Adrenal gland (tissue), 12 donors: ENCODE measurements around the gene KATNAL2. TPM values are rescaled to one million over a fixed set of nuclear protein-coding genes. Genes with fewer than 3 reads are reported as not detected.
"Not testable (repeated sequence)": the region's sequence is repeated elsewhere in the genome, so short reads cannot be mapped to it uniquely, and the experiment has no call there.

Source experiments
- DNase-seq, 7 donors: peaks; one replicate each; pipeline ENCODE4 v3.0.0-alpha.2; 2019 to 2020
- H3K27ac ChIP-seq, 5 donors: fragments of 200-600 bp; sonication (generic) in 4 of 5; 1 replicate in 3 of 5; 2 replicates in 2 of 5; pipeline versions ENCODE4 v1.5.1 to v1.8.0; 2016 to 2020; ENCODE audit warnings: mild to moderate bottlenecking in 1 of 5
- H3K27me3 ChIP-seq: fragments of 200-600 bp; 2 replicates; pipeline ENCODE4 v1.8.0; 2021
- H3K36me3 ChIP-seq, 2 donors: fragments of 200-600 bp; replicated peaks in 1 of 2; 1 replicate in 1 of 2; 2 replicates in 1 of 2; pipeline versions ENCODE4 v1.5.1 to v1.8.0; 2018 to 2022
- H3K4me1 ChIP-seq, 2 donors: fragments of 200-600 bp; replicated peaks in 1 of 2; 1 replicate in 1 of 2; 2 replicates in 1 of 2; pipeline versions ENCODE4 v1.5.1 to v1.8.0; 2018 to 2021
- H3K4me3 ChIP-seq, 4 donors: fragments of 200-600 bp; sonication (generic) in 3 of 4; one replicate each; pipeline ENCODE4 v1.5.1; 2016 to 2018
- H3K9me3 ChIP-seq, 3 donors: fragments of 200-600 bp; sonication (generic) in 1 of 3; replicated peaks in 1 of 3; 1 replicate in 2 of 3; 2 replicates in 1 of 3; pipeline versions ENCODE4 v1.5.1 to v1.8.0; 2016 to 2021
- POLR2A ChIP-seq, 2 donors: fragments of 450-650 bp; IDR thresholded peaks; one replicate each; pipeline ENCODE4 v1.6.1; 2017; ENCODE audit warnings: antibody characterized with exemption in 2 of 2, mild to moderate bottlenecking in 2 of 2, moderate library complexity in 1 of 2
- WGBS, 4 donors: extraction: QIAGEN DNeasy Blood & Tissue Kit in 2 of 4; methylation state at CpG; one replicate each; pipeline versions ENCODE4 v1.1.5 to v1.1.7; 2013 to 2017; 5-methylcytosine and 5-hydroxymethylcytosine counted together
- intact Hi-C, 2 donors: fragments of 100-400 bp; cut with DNase I; formaldehyde crosslinking; loops; one replicate each; pipeline versions ENCODE4 v1.14.1 to v1.15.0; 2022 to 2023
- polyA plus RNA-seq, 3 donors: library from polyadenylated mRNA; stranded (reverse); fragments of 200-250 nt in 2 of 3; fragments of 350-450 nt in 1 of 3; fragmentation: Illumina TruSeq in 1 of 3; extraction: RNeasy Lipid Tissue Mini Kit (QIAGEN cat#74804) in 1 of 3; gene quantifications; one replicate each; pipeline ENCODE4 v1.2.3, GENCODE V29; 2013 to 2014
- total RNA-seq, 9 donors: library from RNA; depleted of rRNA in 4 of 9; stranded (reverse); fragments of >200 nt in 4 of 9; fragments of 120-200 nt in 1 of 9; fragmentation: NEBNext Ultra II Directional in 1 of 9; extraction: Animal tissue kit (Norgen Biotek cat#: 25700) in 1 of 9; gene quantifications; one replicate each; pipeline versions ENCODE4 v1.1.0 to v1.2.4, GENCODE V29; 2013 to 2023
- TF ChIP-seq, protein P1 (sequence below), 6 experiments: fragments of 450-650 bp in 4 of 6; fragments of 200-600 bp in 2 of 6; sonication (generic) in 1 of 6; IDR thresholded peaks; 1 replicate in 5 of 6; 2 replicates in 1 of 6; pipeline versions ENCODE4 v1.5.1 to v1.8.0; 2016 to 2021; ENCODE audit warnings: antibody characterized with exemption in 6 of 6, mild to moderate bottlenecking in 2 of 6, moderate library complexity in 1 of 6
- donor health status: healthy with polysubstance abuse.
- donor health status: Bipolar disorder and iron deficiency.
- donor health status: DM: yes; HTN: yes; CAD: no.
- donor health status: DM: no; HTN: no; CAD: no.
- donor health status: DM: no; HTN: no; CAD: no.
- donor health status: DM: yes; HTN: yes; CAD: no.

The KATNAL2 gene
- total and polyA plus RNA-seq, 12 donors, result 0.48 to 11.6 (median 4.0) TPM

DNA sequence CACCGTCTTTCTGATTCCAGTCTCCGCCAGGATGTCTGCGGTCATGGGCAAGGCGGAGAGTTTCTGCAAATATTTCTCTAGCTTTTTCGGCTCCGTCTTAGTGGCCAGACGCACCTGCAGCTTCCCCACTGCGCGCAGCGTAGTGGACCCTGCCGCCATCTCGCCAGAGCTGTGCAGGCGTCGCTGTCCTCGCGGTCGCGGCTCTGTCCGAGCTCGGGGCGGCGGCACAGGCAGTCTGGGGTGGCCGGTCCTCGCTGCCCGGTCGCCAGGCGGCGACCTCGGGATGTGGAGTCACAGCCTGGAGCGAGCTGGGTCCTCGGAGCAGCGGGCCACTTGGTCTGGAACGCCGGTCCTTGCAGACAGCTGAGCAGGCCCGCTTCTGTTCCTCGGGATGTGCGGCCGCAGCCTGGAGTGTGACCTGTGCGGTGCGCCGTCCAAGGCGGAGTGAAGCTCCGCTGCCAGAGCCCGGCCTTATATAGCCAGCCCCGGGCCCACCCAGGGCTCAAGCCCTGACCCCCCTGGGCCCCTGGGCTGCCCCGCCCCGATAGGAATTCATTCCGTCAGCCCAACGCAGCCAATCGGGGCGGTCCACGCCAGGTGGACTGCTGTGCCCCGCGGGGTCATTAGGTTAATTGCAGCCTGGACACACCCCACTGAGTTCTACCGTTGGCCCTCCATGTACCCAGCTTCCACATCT, 106.5 kb downstream of the KATNAL2 start:
- no CpG with 5 or more reads among the region's 55 CpGs for WGBS, 4 donors
- H3K27me3 ChIP-seq, DNase-seq, intact Hi-C loops, H3K9me3 ChIP-seq, H3K4me1 ChIP-seq, H3K4me3 ChIP-seq, H3K36me3 ChIP-seq, H3K27ac ChIP-seq: not testable (repeated sequence)

DNA sequence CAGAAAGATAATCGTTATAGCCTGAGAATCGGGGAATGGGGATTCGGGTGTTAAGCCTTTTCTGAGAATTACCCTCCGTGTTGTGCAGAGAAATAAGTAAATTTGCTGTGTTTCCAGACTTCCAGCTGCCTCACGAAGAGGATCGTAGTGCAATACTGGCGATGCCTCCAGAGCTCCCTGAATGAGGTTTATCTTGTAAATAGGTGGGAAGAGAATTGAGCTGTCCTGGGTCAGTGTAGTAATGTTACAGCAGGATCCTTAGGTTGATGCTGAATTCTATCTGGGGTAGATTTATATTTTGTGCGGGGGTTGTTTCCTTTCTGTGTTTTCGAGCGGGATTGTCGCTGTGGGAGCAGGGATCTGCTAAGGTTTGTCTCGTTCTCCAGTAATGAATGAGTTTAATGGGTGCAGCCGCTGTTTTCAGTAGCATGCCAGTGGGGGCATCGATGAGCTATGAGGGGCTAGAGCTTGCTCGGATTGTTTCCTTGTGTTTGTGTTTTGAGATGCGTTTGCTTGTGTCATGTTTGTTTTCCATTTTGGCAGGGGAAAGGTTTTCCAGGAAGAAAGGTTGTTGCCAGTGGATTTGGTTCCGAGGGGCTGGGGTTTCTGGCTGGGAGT, 108.3 kb downstream of the KATNAL2 start:
- H3K4me1 ChIP-seq, H3K27me3 ChIP-seq, H3K36me3 ChIP-seq, intact Hi-C loops, DNase-seq, H3K27ac ChIP-seq, H3K9me3 ChIP-seq, H3K4me3 ChIP-seq: not testable (repeated sequence)
- WGBS, 4 donors, result 83 to 91% (median 86%) methylated on average over 5 to 11 of the region's 17 CpGs

DNA sequence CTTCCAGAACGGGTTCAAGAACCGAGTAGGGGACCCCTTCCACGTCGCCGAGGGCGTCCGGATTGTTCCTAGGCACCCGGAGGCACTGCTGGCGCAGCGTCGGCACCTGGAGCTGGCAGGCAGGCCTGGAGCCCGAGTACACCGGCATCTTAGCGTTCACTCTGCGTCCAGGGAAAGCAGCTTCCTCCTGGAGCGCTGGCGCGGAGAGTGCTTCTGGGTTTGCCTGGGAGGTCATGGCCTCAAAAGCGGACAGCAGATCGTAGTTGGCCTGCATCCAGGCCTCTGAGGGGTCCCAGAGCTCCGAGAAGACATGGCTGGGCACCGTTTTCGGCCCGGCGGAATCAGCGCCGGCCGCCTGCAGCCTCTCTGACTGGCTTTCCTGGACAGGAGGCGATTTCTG, 111.3 kb downstream of the KATNAL2 start:
- H3K4me1 ChIP-seq, intact Hi-C loops, H3K27ac ChIP-seq, H3K36me3 ChIP-seq, H3K4me3 ChIP-seq, DNase-seq, H3K9me3 ChIP-seq, H3K27me3 ChIP-seq: not testable (repeated sequence)
- WGBS, 4 donors, result 93 to 100% methylated on average over 4 to 5 of the region's 29 CpGs; no CpG with 5 or more reads in 2 of the 4 donors

DNA sequence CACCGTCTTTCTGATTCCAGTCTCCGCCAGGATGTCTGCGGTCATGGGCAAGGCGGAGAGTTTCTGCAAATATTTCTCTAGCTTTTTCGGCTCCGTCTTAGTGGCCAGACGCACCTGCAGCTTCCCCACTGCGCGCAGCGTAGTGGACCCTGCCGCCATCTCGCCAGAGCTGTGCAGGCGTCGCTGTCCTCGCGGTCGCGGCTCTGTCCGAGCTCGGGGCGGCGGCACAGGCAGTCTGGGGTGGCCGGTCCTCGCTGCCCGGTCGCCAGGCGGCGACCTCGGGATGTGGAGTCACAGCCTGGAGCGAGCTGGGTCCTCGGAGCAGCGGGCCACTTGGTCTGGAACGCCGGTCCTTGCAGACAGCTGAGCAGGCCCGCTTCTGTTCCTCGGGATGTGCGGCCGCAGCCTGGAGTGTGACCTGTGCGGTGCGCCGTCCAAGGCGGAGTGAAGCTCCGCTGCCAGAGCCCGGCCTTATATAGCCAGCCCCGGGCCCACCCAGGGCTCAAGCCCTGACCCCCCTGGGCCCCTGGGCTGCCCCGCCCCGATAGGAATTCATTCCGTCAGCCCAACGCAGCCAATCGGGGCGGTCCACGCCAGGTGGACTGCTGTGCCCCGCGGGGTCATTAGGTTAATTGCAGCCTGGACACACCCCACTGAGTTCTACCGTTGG, 112.4 kb downstream of the KATNAL2 start:
- H3K9me3 ChIP-seq, H3K4me1 ChIP-seq, H3K27ac ChIP-seq, H3K27me3 ChIP-seq, intact Hi-C loops, H3K36me3 ChIP-seq, DNase-seq, H3K4me3 ChIP-seq: not testable (repeated sequence)
- no CpG with 5 or more reads among the region's 55 CpGs for WGBS, 4 donors

DNA sequence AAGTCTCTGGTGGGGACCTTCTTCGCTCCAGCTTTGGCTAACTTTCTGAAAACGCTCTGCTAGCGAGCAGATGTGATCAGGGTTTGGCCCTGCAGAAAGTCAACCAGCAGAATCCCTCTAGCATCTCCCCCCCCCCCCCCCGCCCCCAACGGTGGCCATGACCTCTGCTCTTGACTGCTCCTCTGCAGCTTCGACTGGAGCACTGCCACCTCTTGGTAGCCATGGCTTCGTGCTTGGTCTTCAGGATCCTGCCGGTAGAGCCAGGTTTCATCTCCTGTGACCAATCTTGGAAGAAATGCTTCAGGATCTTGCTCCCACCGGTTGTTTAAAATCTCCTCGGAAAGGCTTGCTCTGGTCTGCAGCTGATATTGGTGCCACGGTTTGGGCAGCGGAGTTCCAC, 113.5 kb downstream of the KATNAL2 start:
- H3K4me3 ChIP-seq, H3K4me1 ChIP-seq, H3K27me3 ChIP-seq, H3K36me3 ChIP-seq, intact Hi-C loops, DNase-seq, H3K27ac ChIP-seq, H3K9me3 ChIP-seq: not testable (repeated sequence)
- 88 to 100% (median 99%) methylated on average over 1 to 4 of the region's 12 CpGs for WGBS, 4 donors

DNA sequence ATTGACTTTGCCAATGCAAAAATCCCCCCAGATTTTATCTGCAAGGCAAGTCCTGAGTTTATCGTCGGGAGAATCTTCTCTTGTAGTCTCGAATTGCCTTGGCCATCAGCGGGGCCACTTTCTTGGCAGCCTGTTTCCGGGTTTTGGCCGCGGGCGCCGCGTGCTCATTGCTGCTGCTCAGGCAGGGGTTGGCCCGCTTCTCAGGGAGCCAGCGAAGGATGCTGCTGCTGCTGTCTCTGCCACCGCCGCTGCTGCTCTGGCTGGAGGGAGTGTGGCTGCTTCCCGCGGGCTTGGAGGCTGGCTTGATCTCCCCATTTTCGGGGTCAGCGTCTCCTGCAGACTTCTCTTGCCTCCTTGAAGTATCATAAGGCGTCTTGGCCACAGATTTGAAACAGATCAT, 115.5 kb downstream of the KATNAL2 start:
- DNase-seq, result no peak
- Histone ChIP-seq H3K4me3 (no peak overlapping the region), H3K36me3 (no peaks in the 10 kb centered on the region), H3K4me1 (no peaks in the 10 kb centered on the region), H3K27ac (no peak overlapping the region), H3K27me3 (no peaks in the 10 kb centered on the region), H3K9me3 (no peaks in the 10 kb centered on the region)
- TF ChIP-seq, protein P1, sequence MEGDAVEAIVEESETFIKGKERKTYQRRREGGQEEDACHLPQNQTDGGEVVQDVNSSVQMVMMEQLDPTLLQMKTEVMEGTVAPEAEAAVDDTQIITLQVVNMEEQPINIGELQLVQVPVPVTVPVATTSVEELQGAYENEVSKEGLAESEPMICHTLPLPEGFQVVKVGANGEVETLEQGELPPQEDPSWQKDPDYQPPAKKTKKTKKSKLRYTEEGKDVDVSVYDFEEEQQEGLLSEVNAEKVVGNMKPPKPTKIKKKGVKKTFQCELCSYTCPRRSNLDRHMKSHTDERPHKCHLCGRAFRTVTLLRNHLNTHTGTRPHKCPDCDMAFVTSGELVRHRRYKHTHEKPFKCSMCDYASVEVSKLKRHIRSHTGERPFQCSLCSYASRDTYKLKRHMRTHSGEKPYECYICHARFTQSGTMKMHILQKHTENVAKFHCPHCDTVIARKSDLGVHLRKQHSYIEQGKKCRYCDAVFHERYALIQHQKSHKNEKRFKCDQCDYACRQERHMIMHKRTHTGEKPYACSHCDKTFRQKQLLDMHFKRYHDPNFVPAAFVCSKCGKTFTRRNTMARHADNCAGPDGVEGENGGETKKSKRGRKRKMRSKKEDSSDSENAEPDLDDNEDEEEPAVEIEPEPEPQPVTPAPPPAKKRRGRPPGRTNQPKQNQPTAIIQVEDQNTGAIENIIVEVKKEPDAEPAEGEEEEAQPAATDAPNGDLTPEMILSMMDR (IDR thresholded peaks at IDR 0.05), result no peak
- TF ChIP-seq POLR2A (IDR thresholded peaks at IDR 0.05), result no peak
- 89 to 94% (median 90%) methylated on average over 19 of the region's 19 CpGs for WGBS, 4 donors
- intact Hi-C loops, result no loop called here

DNA sequence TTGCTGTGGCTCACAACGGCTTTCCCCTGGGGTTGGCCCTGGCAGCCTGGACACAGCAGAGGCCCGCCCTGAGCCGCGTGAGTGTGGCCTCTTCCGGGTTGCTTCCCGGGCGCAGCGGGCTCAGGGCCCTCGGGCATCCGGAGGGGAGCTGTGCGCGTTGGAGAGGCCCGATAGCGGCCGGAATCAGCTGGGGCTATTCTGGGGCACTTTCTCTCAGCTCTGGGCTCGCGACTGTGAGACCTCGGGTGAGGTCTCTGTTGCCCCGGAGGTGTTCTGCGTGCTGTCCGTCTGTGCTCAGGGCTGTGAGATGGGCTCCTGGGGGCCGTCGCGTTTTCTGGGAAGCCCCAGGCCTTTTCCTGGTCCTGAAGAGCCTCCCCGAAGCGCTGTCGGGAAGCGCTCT, 117.2 kb downstream of the KATNAL2 start:
- H3K9me3 ChIP-seq, intact Hi-C loops, H3K36me3 ChIP-seq, H3K4me3 ChIP-seq, H3K27ac ChIP-seq, H3K27me3 ChIP-seq, DNase-seq, H3K4me1 ChIP-seq: not testable (repeated sequence)
- WGBS, 4 donors, result 93 to 97% (median 96%) methylated on average over 14 to 28 of the region's 28 CpGs
